GM12875 (cell line): Measurements from ENCODE around the gene ETV6.

Experiments used
- H3K4me3 ChIP-seq: one replicate; pipeline ENCODE4 v1.5.1; 2011; ENCODE audit warnings: low read depth, low read length, control low read depth
- TF ChIP-seq, protein P1 (sequence below): IDR thresholded peaks from 2 replicates; pipeline ENCODE4 v1.5.1; 2011; ENCODE audit warnings: low read depth, mild to moderate bottlenecking, control low read depth, inconsistent platforms, low read length, moderate library complexity, borderline replicate concordance; ENCODE audit not compliant: insufficient read depth

Gene ETV6

GRCh38 chr12:11722578-11723138, 73.2 kb downstream of the ETV6 start:
- H3K4me3 ChIP-seq, result no peak overlapping the region
- TF ChIP-seq, protein P1, sequence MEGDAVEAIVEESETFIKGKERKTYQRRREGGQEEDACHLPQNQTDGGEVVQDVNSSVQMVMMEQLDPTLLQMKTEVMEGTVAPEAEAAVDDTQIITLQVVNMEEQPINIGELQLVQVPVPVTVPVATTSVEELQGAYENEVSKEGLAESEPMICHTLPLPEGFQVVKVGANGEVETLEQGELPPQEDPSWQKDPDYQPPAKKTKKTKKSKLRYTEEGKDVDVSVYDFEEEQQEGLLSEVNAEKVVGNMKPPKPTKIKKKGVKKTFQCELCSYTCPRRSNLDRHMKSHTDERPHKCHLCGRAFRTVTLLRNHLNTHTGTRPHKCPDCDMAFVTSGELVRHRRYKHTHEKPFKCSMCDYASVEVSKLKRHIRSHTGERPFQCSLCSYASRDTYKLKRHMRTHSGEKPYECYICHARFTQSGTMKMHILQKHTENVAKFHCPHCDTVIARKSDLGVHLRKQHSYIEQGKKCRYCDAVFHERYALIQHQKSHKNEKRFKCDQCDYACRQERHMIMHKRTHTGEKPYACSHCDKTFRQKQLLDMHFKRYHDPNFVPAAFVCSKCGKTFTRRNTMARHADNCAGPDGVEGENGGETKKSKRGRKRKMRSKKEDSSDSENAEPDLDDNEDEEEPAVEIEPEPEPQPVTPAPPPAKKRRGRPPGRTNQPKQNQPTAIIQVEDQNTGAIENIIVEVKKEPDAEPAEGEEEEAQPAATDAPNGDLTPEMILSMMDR, result no peak

GRCh38 chr12:11723993-11724392, 74.5 kb downstream of the ETV6 start:
- H3K4me3 ChIP-seq, result no peak overlapping the region
- TF ChIP-seq, protein P1, result no peak

DNA sequence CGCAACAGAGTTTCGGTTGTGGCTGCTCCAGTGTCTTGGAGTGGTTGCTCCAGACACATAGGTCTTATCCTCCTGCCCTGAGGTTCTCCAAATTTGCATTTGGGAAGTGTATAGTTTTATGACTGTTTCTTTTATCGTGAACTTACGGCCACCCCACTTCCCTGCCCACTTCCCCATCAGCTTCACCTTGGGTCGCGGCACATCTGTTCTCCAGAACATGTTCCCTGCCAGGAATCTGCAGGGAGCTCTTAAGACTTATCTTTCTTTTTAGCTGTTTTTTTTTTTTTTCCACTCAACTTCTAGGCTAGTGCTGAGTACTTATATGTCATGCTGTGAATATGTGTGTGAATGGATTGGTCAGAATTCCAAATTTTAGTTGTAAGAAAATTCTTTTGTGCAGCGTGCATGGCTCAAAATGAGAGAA, 75.4 kb downstream of the ETV6 start:
- H3K4me3 ChIP-seq, result no peak overlapping the region
- TF ChIP-seq, protein P1, result no peak

DNA sequence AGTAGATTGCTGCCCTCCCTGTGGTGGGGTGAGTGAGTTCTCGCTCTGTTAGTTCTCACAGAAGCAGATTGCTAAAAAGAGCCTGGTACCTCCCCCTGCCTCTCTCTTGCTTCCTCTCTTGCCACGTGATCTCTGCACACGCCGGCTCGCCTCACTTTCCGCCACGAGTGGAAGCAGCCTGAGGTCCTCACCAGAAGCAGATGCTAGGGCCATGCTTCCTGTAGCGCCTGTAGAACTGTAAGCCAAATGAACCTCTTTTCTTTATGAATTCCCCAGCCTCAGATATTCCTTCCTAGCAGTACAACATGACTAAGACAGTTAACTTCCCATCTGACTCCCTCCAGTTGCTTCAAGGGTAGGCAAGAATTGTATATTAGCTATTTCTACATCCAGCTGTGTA, 76.2 kb downstream of the ETV6 start:
- TF ChIP-seq, protein P1, result no peak
- no peak overlapping the region for H3K4me3 ChIP-seq

GRCh38 chr12:11726659-11727058, 77.2 kb downstream of the ETV6 start:
- H3K4me3 ChIP-seq, result no peak overlapping the region
- TF ChIP-seq, protein P1, result no peak

DNA sequence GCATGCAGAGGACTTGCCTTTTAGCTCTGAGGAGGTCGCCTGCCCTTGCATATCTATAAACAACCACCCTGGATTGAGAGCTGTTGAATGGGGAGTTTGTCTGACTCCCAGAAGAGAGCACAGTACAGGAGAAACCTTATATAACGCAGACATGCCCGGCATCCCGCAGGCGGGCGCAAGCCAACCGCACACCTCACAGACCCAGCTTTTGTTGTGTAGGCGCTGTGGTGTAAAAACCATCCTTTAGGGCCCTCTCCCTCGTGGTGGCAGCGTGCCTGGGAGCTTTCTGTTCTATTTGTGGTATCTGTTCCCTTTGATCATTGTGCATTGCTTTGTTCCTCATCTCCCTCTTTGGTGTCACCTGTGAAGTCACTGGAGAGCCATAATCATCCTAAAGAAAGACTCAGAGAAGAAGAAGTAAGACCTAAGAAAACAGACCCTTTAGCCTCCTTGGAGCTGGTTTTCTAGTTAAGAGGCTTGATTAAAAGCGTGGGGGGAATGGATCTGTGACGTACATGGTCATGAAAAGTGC, 77.7 kb downstream of the ETV6 start:
- TF ChIP-seq, protein P1, result no peak
- no peak overlapping the region for H3K4me3 ChIP-seq

DNA sequence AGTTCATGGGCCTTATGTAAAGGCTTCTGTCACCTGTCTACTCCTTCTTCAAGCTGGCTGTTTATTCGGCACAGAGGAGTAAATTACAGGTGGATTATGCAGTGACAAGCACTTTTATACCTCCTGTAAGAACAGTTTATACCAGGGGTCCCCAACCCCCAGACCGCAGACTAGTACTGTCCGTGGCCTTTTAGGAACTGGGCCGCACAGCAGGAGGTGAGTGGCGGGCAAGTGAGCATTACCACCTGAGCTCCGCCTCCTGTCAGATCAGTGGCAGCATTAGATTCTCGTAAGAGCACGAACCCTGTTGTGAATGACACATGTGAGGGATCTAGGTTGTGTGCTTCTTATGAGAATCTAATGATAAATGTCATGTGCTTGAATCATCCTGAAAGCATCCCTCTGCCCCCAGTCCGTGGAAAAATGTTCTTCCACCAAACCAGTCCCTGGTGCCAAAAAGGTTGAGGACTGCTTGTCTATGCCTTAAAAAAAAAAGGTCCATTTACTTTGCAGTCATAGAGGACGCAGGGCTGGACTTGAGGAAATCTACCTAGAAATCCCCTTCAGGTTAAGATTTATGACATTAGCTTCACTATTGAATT, 78.8 kb downstream of the ETV6 start:
- TF ChIP-seq, protein P1, result no peak
- no peak overlapping the region for H3K4me3 ChIP-seq
